ENCODE measurements around the gene CREB3L2.
"Not testable (repeated sequence)": the region's sequence is repeated elsewhere in the genome, so short reads cannot be mapped to it uniquely, and the experiment has no call there.

The CREB3L2 gene

GRCh38 chr7:137916564-137916963 is 85.3 kb downstream of the CREB3L2 start:
- in situ Hi-C loops (cut with HindIII; ENCODE audit: low sequenced_read_pairs), result no loop called here
- H3K4me3 ChIP-seq (ENCODE audit: low read depth, low read length), result no peak overlapping the region
- no peak for TF ChIP-seq CTCF (IDR thresholded peaks at IDR 0.05; ENCODE audit: low read depth, low read length, missing control alignments)
- DNase-seq (ENCODE audit: low read depth), result no peak

- no peak for TF ChIP-seq CTCF (IDR thresholded peaks at IDR 0.05; ENCODE audit: low read depth, low read length, missing control alignments)
- H3K4me3 ChIP-seq (ENCODE audit: low read depth, low read length), result no peak overlapping the region
- in situ Hi-C loops (cut with HindIII; ENCODE audit: low sequenced_read_pairs), result no loop called here
- no peak for DNase-seq (ENCODE audit: low read depth)
Measured at GRCh38 chr7:137915266-137915665, 86.6 kb downstream of the CREB3L2 start.

GRCh38 chr7:137913985-137914384 is 87.9 kb downstream of the CREB3L2 start:
- no peak overlapping the region for H3K4me3 ChIP-seq (ENCODE audit: low read depth, low read length)
- in situ Hi-C loops (cut with HindIII; ENCODE audit: low sequenced_read_pairs), result no loop called here

GRCh38 chr7:137909042-137909441 is 92.8 kb downstream of the CREB3L2 start:
- DNase-seq (ENCODE audit: low read depth), result no peak
- H3K4me3 ChIP-seq (ENCODE audit: low read depth, low read length), result no peak overlapping the region

More at GRCh38 chr7:137913985-137914384, 87.9 kb downstream of the CREB3L2 start:
- no peak for DNase-seq (ENCODE audit: low read depth)
- no peak for TF ChIP-seq CTCF (IDR thresholded peaks at IDR 0.05; ENCODE audit: low read depth, low read length, missing control alignments)

GRCh38 chr7:137908106-137908505 is 93.8 kb downstream of the CREB3L2 start:
- TF ChIP-seq CTCF (IDR thresholded peaks at IDR 0.05; ENCODE audit: low read depth, low read length, missing control alignments), result no peak

More at GRCh38 chr7:137909042-137909441, 92.8 kb downstream of the CREB3L2 start:
- in situ Hi-C loops (cut with HindIII; ENCODE audit: low sequenced_read_pairs), result no loop called here
- TF ChIP-seq CTCF (IDR thresholded peaks at IDR 0.05; ENCODE audit: low read depth, low read length, missing control alignments), result no peak

GRCh38 chr7:137906636-137907035 is 95.2 kb downstream of the CREB3L2 start:
- in situ Hi-C loops (cut with HindIII; ENCODE audit: low sequenced_read_pairs), result not testable (repeated sequence)

More at GRCh38 chr7:137908106-137908505, 93.8 kb downstream of the CREB3L2 start:
- DNase-seq (ENCODE audit: low read depth), result no peak
- no peak overlapping the region for H3K4me3 ChIP-seq (ENCODE audit: low read depth, low read length)
- in situ Hi-C loops (cut with HindIII; ENCODE audit: low sequenced_read_pairs), result no loop called here

GRCh38 chr7:137904833-137905232 is 97.1 kb downstream of the CREB3L2 start:
- no peak for DNase-seq (ENCODE audit: low read depth)
- no peak for TF ChIP-seq CTCF (IDR thresholded peaks at IDR 0.05; ENCODE audit: low read depth, low read length, missing control alignments)
- no peak overlapping the region for H3K4me3 ChIP-seq (ENCODE audit: low read depth, low read length)
- in situ Hi-C loops (cut with HindIII; ENCODE audit: low sequenced_read_pairs), result no loop called here

More at GRCh38 chr7:137906636-137907035, 95.2 kb downstream of the CREB3L2 start:
- H3K4me3 ChIP-seq (ENCODE audit: low read depth, low read length); DNase-seq (ENCODE audit: low read depth): not testable (repeated sequence)
